GM04504 (cell line): Measurements from ENCODE around the gene CDH4.

Experiments used
- DNase-seq: peaks from one replicate; pipeline ENCODE4 v3.0.0-alpha.2; 2012; ENCODE audit warnings: low read depth

Gene CDH4

DNA sequence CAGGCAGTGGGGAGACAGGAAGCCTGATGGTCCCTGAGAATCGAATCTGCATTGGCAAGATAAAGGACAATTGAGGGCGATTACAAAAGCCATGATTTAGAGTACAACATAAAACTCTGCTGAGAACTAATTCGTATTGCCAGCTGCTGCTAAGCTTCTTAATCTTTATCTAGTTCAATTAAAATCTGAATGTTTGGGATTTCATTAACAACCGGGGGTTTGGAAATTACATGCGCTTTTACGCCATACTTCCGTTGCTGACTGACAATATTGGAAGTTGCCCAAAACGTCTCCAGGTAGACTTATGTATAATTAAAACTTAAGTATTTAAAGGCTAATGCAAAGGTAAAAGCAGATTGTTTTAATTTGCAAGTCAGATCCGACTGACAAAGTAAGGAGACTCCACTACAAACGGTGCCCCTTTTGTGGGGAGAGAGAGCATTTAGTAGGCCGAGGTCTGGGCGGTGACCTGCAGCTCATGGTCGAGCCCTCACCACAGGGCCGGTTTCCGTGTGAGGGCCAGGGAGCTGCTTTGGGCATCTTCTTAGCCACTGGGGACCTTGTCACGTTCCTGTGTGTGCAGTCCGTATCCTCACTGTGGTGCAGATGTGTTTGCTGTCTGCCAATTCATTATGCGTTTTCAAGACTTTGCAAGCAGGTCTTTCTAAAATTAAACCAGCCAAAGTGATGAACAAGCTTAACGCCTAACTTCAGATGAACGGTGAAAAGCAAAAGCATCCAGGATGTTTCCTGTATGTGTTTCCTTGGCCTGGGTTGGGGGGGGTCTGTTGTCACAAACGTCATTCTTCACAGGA, 49.9 kb downstream of the CDH4 start:
- DNase-seq = no peak

DNA sequence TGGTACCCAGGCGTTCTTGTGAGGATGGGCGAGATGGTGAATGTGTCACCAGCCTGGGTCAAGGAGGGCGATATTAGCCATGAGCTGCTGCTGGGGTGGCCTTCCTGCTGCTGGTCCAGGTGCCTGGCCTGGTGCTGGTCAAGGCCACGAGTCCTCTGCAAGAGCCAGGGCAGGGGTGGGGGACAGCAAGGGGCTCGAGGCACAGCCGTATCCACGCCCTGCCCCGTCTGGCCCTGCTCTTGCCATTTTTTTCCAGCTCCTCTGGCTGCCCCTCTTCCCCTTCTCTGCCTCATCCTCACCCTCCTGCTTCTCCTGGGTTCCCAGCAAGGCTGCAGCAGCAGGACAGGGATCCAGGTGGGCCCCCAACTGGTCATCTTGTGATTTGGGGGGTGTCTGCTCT, 51.2 kb downstream of the CDH4 start:
- DNase-seq = no peak

DNA sequence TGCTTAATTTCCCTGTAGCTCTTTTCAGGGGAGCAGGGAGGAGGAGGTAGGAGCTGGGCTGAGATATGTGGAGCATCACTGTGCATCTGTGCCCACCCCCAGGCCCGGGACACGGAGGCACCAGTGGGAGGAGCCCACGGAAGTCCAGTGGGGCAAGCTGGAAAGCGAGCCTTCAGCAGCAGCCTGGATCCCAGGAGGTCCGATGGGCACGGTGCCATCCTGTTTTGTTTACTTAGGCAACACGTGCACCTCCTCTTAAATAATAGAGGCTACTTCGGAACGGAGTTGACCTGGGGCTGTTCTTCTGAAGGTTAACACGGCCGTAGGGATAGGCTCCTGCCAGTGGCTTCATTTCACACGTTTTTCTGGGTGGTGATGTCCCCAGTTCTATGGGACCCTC, 51.6 kb downstream of the CDH4 start:
- DNase-seq = no peak

DNA sequence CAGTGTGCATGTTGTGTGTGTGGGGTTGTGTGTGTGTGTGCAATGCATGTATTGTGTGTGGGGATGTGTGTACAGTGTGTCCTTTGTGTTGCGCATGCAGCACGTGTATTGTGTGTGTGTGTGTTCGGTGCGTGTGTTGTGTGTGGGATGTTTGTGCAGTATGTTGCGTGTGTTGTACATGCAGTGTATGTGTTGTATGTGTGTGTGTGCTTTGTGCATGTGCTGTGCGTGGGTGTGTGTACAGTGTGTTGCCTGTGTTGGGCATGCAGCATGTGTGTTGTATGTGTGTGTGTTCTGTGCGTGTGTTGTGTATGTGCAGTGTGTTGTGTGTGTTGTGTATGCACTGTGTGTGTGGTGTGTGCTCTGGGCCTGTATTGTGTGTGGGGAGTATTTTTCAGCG, 52.7 kb downstream of the CDH4 start:
- DNase-seq = no peak

DNA sequence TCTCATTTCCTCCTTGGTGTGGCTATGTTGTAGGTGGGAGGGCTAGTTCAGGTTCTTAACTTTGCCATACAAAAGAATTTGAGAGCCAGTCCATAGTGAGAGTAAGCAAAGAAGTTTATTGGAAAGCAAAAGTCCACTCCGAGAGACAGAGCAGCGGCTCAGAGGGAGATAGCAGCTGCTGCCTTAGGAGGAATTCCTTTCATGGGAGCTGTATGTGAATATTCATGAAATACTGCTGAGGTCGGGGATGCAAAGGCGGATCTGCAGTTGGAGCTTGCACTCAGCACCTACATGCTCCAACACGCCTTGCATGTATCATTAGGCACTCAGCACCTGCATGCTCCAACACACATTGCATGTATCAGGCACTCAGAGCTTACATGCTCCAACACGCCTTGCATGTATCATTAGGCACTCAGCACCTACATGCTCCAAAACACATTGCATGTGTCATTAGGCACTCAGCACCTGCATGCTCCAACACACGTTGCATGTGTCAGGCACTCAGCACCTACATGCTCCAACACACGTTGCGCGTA, 54.9 kb downstream of the CDH4 start:
- DNase-seq = no peak

DNA sequence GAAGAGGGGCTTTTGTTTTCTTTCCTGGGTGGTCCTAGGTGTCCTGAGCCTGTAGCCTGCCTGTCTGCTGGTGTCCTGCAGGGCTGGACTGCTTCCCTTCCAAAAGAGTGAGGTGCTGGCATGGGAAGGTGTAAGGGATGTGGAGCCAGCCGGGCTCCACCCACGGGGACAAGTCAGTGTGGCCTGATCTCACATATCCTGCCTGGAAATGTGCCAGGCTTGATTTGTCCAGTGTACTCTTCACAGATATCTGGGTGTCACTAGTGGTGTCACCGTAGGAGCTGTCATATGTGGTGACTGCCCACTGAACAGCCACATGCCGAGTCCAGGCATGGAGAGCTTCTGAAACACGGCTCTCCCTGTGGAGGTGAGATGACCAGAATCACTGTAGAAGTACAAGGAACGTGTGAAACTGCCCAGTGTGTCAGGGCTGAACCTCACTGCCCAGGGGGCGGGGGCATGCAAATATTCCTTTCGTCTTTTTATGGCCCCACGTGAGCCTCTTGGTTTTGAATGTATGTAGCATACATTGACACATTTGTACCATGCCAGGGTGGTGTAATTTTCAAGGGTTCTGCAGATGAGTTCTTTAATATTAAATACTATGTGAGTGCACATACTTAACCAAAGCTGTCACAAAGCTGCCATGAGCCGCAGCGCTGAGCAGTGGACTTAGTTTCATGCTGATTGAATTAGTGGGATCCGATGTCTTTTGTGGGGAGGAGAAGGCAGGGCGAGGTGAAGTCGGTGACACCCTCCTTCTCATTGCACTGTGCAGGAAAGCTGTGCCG, 55.8 kb downstream of the CDH4 start:
- no peak for DNase-seq

DNA sequence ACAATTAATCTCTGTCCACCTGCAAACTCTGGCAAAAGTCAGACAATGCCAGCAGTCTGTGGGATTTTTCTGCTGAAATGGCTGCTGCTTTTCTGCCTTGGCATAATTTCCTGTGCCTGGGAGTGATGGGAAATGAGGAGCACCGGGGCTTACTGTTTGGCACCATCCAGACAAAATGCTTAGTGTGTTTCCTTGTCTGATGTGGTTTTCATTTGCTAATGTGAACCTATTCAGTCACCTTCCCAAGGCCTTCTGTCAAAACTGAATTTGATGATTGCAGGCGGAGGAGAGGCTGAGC, 56.4 kb downstream of the CDH4 start:
- DNase-seq = no peak

DNA sequence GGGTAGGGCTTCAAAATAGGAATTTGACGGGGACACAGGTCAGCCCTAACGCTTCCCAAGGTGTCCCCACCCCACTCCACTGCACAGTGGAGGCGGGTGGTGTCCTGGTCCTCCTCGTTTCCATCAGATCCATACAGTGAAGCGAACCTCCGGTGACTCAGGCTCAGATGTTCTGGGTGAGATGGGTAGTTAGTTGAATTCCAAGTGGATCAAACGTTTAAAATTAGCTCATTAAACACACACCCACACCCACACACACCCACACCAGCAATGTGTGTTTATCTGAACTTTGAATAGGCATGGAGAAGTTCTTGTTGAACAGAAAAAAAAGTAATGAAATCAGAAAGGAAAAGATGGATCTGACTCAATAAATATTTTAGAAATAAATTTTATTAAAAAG, 58.9 kb downstream of the CDH4 start:
- no peak for DNase-seq

DNA sequence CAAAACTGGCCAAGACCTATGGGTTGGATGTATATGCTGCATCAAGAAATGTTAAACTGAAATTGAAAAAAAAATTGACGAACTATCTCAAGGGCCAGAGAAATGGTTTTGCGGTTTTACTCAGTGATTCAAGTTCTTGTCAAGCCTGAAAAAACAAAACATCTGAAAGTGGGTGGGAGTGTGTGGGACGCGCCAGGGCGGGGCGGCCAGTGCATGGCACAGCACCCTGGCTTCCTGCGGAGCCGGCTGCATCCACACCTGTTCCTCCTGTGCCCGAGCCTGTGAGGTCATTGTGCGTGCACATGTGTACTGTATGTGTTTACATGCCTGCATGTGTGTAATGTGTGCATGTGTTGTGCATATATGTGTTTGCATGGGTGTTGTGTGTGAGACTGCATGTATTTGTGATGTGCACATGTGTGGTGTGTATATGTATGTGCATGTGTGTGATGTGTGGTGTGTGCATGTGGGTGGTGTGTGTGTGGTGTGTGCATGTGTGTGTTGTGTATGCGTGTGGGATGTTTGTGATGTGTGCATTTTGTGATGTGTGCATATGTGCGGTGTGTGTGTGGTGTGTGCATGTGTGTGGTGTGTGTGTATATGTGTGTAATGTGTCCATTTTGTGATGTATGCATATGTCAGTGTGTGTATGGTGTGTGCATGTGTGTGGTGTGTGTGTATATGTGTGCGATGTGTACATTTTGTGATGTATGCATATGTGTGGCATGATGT, 59.8 kb downstream of the CDH4 start:
- no peak for DNase-seq

DNA sequence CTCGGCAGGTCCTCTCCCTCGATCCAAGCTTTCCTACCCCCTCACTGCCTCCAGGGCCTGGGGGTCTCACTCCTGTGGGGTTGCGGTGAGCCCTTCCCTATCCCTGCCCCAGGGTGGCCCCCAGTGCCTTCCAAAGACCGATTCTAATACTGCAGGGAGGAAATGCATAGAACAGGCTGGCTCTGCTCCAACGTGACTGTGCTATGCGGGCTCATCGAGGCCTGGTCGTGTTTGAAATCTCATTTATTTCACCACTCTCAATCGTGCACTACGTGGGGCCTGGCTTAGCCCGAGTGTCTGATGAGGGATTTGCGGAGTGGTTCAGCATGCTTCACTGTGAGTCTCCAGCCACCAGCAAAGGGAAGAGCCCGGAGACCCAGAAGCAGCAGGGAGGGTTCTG, 60.9 kb downstream of the CDH4 start:
- no peak for DNase-seq

DNA sequence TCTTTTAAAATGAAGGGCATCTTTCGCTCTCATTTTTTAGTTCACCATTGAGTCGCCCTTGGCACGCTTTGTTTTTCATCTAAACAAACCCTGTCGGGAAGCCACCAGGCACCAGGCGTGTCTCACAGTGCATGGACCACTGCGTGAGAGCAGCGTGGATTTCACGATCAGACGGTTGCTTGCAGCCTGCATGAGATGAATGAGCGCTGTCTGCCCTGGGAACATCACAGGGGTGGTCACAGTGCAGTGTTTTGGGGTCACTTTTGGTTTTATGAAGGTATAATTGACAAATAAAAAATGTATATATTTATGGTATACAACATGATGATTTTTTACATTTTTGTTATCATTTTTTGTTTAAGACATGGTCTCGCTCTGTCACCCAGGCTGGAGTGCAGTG, 61.3 kb downstream of the CDH4 start:
- no peak for DNase-seq

DNA sequence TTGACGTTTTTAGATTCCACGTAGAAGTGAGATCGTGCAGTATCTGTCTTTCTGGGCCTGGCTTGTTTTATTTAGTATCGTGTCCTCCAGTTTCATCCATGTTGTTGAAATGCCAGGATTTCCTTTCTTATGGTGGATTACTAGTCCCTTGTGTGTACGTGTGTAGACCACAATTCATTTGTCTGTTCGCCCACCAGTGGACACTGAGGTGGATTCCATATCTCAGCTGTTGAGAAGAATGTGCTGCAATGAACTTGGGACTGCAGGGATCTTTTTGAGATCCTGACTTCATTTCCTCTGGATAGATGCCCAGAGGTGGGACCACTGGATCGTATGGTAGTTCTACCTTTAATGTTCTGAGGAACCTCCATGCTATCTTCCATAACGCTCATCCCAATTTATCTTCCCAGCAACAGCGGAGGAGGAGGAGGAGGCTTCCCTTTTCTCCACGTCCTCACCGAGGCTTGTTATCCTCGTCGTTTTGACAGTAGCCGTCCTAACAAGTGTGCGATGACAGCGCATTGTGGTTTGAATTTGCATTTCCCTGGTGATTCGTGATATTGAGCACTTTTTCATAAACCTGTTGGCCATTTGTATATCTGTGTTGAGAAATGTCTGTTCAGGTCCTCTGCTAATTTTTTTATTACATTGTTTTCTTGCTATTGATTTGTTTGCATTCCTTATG, 62.4 kb downstream of the CDH4 start:
- no peak for DNase-seq

DNA sequence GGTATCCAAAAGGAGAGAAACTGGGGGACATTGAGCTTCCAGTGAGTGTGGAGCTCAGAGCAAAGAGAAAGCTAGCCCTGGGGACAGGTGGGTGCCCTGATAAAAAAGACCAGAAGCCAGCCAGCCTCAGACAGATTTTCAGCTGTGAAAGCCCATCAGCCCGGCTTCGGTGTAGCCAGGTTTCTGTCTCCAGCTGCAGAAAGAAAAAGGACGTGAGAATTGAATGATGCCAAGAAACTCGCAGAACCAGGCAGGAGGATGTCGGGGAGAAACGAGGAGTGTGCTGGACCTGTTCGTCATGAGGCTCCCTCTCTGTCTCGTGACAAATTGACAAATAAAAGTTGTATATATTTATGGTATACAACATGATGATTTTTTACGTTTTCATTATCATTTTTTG, 63.3 kb downstream of the CDH4 start:
- DNase-seq = no peak

DNA sequence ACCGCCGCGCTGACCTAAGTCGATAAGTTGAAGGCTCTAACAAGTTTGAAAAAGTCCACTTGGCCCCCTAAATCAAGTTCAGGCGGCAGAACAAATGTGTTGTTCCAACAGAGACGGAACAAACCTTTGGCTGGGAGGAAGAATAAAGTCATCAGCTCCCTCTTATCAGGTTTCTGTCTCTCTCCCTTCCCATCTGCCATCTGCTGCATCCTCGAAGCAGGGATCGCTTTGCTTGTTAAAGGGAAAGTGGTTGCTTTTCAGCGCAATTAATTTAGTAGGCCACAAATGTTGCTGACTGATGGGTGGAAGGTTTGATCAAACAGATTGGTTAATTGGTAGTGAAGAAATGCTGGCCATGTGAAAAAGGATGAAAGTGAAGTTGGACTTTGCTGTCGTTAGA, 64.3 kb downstream of the CDH4 start:
- DNase-seq = no peak

DNA sequence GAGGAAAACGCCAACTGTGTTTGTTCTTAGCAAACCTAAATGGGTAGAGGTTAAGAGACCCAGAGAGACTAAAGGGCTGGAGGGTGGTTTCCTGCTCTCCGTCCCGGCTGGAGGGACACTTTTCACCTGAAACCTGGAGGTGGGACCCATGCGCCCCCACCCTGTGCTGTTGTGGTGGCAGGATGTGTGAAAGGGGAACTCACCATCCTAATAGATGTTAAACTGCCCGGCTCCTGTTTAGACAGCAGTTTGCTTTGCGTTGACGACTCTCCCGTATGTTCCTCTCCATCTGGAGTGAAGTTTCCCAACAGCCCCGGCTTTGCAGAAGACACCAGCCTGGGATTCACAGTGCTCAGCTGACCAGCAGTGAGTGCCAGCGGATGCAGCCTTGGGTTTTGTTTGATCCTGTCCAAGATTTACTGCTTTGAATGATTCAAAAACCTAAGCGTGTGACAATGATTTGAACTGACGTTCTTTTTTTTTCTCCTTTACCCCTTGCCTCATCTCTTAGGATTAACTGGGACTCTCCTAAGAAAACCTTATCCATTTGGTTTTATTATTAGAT, 66.0 kb downstream of the CDH4 start:
- no peak for DNase-seq

DNA sequence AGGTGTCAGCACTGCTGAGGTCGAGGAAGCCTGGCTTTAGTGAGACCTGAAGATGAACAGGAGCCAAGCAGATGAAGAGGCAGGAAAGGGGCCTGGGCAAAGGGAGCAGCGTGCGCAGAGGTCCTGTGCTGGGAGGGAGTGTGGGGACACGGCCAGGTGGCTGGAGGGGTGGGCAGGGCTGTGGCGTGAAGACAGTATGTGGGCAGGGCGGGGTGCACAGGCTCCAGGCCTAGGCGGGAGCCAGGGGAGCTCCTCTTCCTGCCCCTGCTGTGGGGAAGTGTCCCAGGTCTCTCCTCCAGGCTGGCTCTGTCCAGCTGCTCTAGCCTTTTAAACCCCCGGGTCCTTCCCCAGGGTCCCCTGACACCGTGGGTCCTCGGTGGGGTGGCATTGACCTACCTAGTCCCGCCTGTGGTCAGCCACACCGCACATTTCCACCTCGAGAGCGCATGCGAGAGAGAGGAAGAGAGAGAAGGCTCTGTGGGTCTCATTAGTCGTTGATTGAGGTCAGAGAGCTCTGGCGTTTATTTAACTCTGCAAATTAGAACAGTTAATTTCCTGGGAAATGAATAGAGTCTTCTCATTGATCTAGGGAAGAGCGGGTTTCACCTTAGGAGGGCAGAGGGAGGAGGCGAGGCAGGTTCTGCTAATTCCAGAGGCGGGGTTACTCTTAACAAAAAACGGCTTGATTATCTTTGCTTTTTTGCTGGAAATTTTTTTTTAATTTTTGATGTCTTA, 68.8 kb downstream of the CDH4 start:
- no peak for DNase-seq

DNA sequence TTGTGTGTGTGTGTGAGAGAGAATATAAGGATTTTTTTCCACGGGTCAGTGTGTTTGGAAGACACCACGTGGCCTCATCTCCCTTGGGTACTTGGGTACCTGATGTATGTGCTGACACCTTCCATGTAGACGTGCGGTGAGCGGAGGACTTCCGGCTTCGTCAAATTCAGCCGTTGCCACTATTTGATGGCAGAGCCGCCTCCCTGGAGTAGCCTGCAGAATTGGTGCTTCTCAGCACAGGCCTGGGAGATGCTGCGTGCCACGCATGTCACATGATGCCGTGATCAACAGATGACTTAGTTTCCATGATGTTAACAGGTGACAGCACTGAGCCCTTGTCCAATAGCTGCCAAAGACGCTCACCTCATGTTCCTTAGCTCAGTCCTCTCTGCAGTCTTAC, 69.4 kb downstream of the CDH4 start:
- DNase-seq = no peak

DNA sequence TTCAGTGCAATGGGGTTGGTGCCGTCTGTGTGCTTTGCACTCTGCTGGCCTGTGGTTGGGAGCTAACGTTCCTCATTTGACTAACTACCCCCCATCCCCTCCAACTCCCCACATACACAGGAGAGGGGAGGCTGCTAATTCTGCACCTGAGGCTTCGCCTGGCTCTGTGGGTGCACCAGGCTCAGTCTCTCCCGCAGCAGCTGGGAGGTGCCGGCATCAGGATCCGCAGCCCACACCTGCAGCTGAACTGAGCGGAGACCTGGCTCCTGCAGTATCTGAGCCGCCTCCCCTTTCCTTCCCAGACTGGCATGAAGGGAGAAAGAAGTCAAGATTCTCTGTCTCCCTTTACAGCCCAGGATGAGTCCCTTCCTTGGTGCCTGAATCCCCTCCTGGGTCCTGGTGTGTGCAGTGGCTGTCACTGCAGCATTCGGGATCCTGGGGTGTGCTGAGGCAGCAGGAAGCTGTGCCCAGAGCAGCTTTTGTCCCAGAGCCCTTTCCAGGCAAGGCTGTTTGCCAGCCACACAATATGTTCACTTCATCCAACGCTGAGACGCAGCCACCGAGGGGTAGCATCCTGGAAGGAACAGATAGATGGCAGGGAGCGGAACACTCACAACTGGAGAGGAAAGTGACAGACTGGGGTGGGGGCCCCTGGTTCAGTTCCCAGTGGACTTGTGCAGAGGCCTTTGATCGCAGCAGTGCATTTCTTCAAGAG, 70.2 kb downstream of the CDH4 start:
- no peak for DNase-seq

DNA sequence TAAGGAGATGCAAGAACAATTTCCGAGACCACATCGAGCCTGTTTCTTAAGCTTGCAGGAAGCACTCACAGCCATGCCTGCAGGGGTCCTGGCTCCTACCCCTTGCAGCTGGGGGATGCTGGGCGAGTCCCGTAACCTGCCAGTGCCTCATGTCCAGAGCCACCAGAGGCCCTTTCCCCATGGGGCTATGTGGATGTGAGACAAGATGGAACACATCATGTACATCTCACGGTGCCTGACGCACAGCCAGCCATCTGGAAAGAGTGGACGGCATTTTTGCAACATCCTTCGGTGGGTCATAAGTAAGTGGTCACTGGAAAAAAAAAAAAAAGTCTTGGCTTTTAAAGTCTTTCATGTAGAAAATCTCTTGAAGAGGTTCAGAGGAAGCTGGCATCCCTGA, 72.8 kb downstream of the CDH4 start:
- DNase-seq = no peak

DNA sequence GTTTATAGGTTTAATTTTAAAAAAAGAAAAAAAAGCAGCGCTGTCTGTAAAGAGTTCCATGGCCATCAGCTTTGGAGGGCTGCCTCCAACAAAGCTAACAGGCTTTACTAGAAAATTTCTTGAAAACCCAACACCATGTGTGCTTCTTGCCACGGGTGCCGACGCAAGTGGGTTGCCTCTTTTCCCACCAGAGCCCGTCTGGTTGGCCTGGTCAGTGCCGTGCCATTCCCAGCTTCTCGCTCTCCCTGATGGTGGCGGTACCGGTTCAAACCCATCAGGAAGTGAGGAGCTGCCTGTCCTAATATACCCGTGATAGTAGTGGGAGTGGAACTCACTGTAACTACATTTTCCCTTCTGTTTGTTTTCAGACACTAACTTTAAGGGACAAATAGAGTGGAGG, 73.7 kb downstream of the CDH4 start:
- DNase-seq = no peak
